Erythroblast (primary cell): ENCODE measurements around the gene RHBDF1.

Source experiments
- GATA1 ChIP-seq: IDR thresholded peaks from 2 replicates; pipeline ENCODE4 v1.6.1; 2011; ENCODE audit warnings: low read depth, mild to moderate bottlenecking, control low read depth, low read length, moderate library complexity
- POLR2A ChIP-seq: IDR thresholded peaks from 2 replicates; pipeline ENCODE4 v1.6.1; 2011; ENCODE audit warnings: mild to moderate bottlenecking, low read length

- no peak for TF ChIP-seq POLR2A
- no peak for TF ChIP-seq GATA1
Measured at GRCh38 chr16:83060-83603, 10.7 kb upstream of the RHBDF1 start.
